NT2/D1 (cell line): Measurements from ENCODE around the gene VWC2L.

ENCODE experiments used
- DNase-seq: peaks from one replicate; pipeline ENCODE4 v3.0.0-alpha.2; 2011; ENCODE audit warnings: low read depth, low spot score
- H3K27me3 ChIP-seq: 2 replicates; pipeline ENCODE4 v1.6.0; 2011; ENCODE audit warnings: mild to moderate bottlenecking; ENCODE audit not compliant: insufficient read length, insufficient read depth
- H3K36me3 ChIP-seq: 2 replicates; pipeline ENCODE4 v1.6.1; 2011; ENCODE audit warnings: mild to moderate bottlenecking, low read length, mixed read lengths; ENCODE audit not compliant: insufficient read depth, insufficient read length
- H3K4me1 ChIP-seq: 2 replicates; pipeline ENCODE4 v1.5.1; 2011; ENCODE audit not compliant: insufficient read depth, insufficient read length
- H3K4me3 ChIP-seq: 2 replicates; pipeline ENCODE4 v1.5.1; 2011; ENCODE audit warnings: low read depth; ENCODE audit not compliant: insufficient read length
- H3K9ac ChIP-seq: 2 replicates; pipeline ENCODE4 v1.6.0; 2011; ENCODE audit warnings: low read depth; ENCODE audit not compliant: insufficient read length
- H3K9me3 ChIP-seq: 2 replicates; pipeline ENCODE4 v1.5.1; 2011; ENCODE audit warnings: mild to moderate bottlenecking, low read length; ENCODE audit not compliant: insufficient read depth
- SUZ12 ChIP-seq: IDR thresholded peaks from 2 replicates; pipeline ENCODE4 v1.6.1; 2011; ENCODE audit not compliant: insufficient read length, insufficient read depth; ENCODE audit errors: extremely low read depth
- YY1 ChIP-seq: IDR thresholded peaks from 2 replicates; pipeline ENCODE4 v1.6.1; 2011; ENCODE audit not compliant: insufficient read length, insufficient read depth
- ZNF274 ChIP-seq: IDR thresholded peaks from 2 replicates; pipeline ENCODE4 v1.6.1; 2011; ENCODE audit warnings: mild to moderate bottlenecking, low read depth, low read length

VWC2L gene

DNA sequence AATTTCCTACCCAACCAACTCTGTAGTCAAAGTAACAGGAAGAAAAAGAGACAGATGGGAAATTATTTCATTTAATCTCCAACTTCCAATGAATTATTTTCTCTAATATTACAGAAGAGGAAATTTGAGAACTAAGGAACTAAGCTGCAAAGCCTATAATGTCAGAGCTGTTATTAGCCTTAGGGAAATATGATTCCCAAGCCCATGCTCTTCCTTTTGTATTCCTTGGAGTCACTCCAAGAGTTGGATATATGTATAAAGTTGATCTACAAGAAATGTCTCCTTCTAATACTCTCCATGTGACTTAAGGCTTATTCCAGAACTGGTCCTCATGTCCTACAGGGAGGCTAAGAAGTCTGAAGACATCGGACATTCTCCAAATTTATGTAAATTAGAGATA is 31.6 kb upstream of the VWC2L start:
- H3K4me1 ChIP-seq, result no peaks in the 10 kb centered on the region
- no peaks in the 10 kb centered on the region for H3K36me3 ChIP-seq
- no peaks in the 10 kb centered on the region for H3K9me3 ChIP-seq
- TF ChIP-seq YY1 (no peak), ZNF274 (no peak), SUZ12 (no peak)
- H3K9ac ChIP-seq, result no peak overlapping the region
- H3K27me3 ChIP-seq, result no peaks in the 10 kb centered on the region
- no peak for DNase-seq
- no peak overlapping the region for H3K4me3 ChIP-seq

DNA sequence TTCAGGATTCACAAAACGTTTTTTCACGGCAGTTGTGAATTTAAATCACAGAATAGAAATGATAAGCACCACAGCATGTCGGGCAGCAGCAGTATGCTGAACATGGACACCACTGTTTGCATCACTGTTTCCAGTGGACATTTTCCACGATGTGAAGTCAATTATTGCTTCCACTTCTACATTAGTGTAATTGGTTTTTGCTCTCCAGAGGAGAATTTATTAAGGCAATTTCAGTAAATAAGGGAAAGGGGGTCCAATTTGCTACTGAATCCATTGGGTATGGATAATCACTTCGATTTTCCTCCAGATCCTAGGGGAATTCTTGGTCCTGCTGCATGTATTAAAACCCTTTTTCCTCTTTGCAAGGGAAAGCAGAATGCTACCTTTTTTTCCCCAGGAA is 30.2 kb upstream of the VWC2L start:
- H3K36me3 ChIP-seq, result no peaks in the 10 kb centered on the region
- no peaks in the 10 kb centered on the region for H3K27me3 ChIP-seq
- H3K9ac ChIP-seq, result no peak overlapping the region
- H3K9me3 ChIP-seq, result no peaks in the 10 kb centered on the region
- no peak for DNase-seq
- H3K4me1 ChIP-seq, result no peaks in the 10 kb centered on the region
- TF ChIP-seq YY1 (no peak), SUZ12 (no peak), ZNF274 (no peak)
- H3K4me3 ChIP-seq, result no peak overlapping the region

DNA sequence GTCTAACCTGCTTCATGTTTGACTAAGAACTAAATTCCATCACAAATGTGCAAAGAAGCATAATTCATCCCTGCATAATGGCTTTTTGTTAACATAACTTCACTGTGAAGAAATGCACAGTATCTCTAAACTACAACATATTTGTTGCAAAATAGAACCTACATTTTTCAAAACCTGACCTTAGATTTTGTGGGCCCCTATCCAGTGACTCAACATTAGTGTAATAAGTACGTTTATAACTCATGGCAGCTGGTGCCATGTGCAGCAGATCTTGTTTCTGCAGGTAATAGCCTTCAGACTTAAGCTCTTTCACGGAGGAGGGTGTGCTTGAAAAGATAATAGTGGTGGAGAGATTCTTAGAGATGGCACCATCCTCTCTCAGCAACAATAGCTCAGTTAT is 28.6 kb upstream of the VWC2L start:
- H3K9me3 ChIP-seq, result no peaks in the 10 kb centered on the region
- TF ChIP-seq ZNF274 (no peak), SUZ12 (no peak), YY1 (no peak)
- DNase-seq, result no peak

DNA sequence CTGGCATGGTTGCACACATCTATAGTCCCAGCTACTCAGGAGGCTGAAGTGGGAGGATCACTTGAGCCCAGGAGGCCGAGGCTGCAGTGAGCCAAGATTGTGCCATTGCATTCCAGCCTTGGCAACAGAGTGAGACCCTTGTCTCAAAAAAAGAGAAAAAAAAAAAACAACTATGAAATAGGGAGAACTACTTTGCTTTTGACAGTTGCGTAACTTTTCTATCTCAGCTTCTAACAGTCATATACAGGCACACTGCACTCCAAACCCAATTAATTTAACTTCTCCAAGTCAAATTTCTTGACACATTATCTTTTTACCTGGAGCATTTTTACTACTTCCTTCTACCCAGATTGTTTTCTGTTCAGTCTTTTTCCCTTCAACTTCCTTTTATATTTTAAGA is 24.1 kb upstream of the VWC2L start:
- Histone ChIP-seq H3K36me3 (no peaks in the 10 kb centered on the region), H3K4me3 (no peak overlapping the region), H3K27me3 (no peaks in the 10 kb centered on the region), H3K4me1 (no peaks in the 10 kb centered on the region), H3K9me3 (no peaks in the 10 kb centered on the region), H3K9ac (no peak overlapping the region)
- no peak for DNase-seq
- TF ChIP-seq YY1, result no peak
- TF ChIP-seq ZNF274, result no peak
- TF ChIP-seq SUZ12, result no peak

More for the DNA sequence above, 28.6 kb upstream of the VWC2L start:
- H3K4me3 ChIP-seq, result no peak overlapping the region
- H3K27me3 ChIP-seq, result no peaks in the 10 kb centered on the region
- H3K9ac ChIP-seq, result no peak overlapping the region
- no peaks in the 10 kb centered on the region for H3K4me1 ChIP-seq
- H3K36me3 ChIP-seq, result no peaks in the 10 kb centered on the region

DNA sequence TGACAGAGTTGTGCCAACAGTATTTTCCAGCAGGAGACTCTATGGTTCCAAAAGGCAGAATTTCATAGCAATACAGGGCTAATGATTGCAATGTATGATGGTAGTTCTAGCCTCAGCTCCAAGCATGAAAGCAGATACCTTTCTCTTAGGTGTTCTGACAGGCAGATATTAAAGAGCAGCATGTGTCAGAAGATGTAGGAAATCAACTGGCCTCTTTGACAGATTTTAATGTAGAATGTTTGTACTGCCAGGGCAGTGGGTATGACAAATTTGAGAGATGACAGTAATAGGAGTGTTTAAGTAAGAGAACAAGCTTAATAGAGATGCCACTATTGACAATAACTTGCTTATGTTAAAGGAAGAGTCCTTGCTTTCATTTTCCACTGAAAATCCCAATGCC is 21.5 kb upstream of the VWC2L start:
- TF ChIP-seq SUZ12 (no peak), YY1 (no peak), ZNF274 (no peak)
- no peaks in the 10 kb centered on the region for H3K36me3 ChIP-seq
- no peak overlapping the region for H3K4me3 ChIP-seq
- no peaks in the 10 kb centered on the region for H3K9me3 ChIP-seq
- H3K9ac ChIP-seq, result no peak overlapping the region
- no peaks in the 10 kb centered on the region for H3K4me1 ChIP-seq
- H3K27me3 ChIP-seq, result no peaks in the 10 kb centered on the region
- DNase-seq, result no peak

DNA sequence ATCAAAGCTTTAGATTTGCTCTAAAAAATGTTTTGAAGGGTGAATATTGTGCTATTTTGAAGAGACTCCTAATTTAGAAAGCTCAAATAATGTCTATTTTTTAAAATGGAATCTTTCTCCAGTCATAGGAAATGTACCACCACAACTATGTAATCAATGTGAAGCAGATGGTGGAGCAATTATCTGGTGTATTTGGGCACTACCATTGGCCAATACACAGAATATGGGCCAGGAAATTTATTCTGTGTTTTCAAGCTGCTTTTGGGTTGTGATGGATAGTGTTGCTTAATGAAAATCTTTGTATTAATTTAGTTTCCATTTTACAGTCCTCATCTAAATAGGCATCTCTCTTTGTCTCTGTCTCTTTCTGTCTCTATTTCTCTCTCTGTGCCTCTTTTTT is 17.1 kb upstream of the VWC2L start:
- no peaks in the 10 kb centered on the region for H3K36me3 ChIP-seq
- DNase-seq, result no peak
- no peak overlapping the region for H3K4me3 ChIP-seq
- no peaks in the 10 kb centered on the region for H3K27me3 ChIP-seq
- no peaks in the 10 kb centered on the region for H3K4me1 ChIP-seq
- TF ChIP-seq SUZ12 (no peak), YY1 (no peak), ZNF274 (no peak)
- no peaks in the 10 kb centered on the region for H3K9me3 ChIP-seq
- H3K9ac ChIP-seq, result no peak overlapping the region

- no peaks in the 10 kb centered on the region for H3K27me3 ChIP-seq
- no peaks in the 10 kb centered on the region for H3K36me3 ChIP-seq
- no peaks in the 10 kb centered on the region for H3K4me1 ChIP-seq
- DNase-seq, result no peak
- H3K9ac ChIP-seq, result no peak overlapping the region
- H3K9me3 ChIP-seq, result no peaks in the 10 kb centered on the region
- no peak for TF ChIP-seq SUZ12
- TF ChIP-seq YY1, result no peak
- TF ChIP-seq ZNF274, result no peak
- no peak overlapping the region for H3K4me3 ChIP-seq
Measured at GRCh38 chr2:214395040-214395439, 15.8 kb upstream of the VWC2L start.

GRCh38 chr2:214401580-214401979 is 9.3 kb upstream of the VWC2L start:
- no peak for DNase-seq
- H3K9ac ChIP-seq, result no peak overlapping the region
- TF ChIP-seq SUZ12 (no peak), ZNF274 (no peak), YY1 (no peak)
- no peak overlapping the region for H3K4me3 ChIP-seq
- H3K36me3 ChIP-seq, result no peaks in the 10 kb centered on the region
- H3K27me3 ChIP-seq, result no peaks in the 10 kb centered on the region
- H3K9me3 ChIP-seq, result no peaks in the 10 kb centered on the region
- no peaks in the 10 kb centered on the region for H3K4me1 ChIP-seq
